CD4-positive, alpha-beta T cell treated with Interleukin-4 for 1 hour (primary cell): ENCODE results near the gene TSHZ2.
"Not testable (repeated sequence)": the region's sequence is repeated elsewhere in the genome, so short reads cannot be mapped to it uniquely, and the experiment has no call there.

Source experiments
- DNase-seq, 2 donors: peaks; one replicate each; pipeline ENCODE4 v3.0.0-alpha.2; 2020 to 2022

TSHZ2 gene

DNA sequence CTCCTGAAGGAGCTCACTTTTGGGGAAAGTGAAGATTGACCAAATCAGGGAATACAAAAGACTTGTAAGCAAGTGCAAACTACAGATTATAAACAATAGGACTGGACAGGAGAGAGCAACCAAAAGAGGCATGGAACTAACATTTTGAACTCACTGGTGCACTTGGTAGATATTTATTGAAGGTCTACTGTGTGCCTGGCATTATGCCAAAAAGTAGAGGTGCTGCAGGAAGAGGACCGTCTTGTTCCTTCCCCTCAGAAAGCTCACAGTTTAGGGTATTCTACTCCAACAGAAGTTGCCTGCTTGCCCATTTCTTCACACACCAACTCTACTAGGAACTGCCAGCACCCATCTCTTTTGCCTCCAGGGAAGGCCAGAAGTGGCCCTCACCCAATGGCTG, 10.0 kb upstream of the TSHZ2 start:
- DNase-seq = no peak

DNA sequence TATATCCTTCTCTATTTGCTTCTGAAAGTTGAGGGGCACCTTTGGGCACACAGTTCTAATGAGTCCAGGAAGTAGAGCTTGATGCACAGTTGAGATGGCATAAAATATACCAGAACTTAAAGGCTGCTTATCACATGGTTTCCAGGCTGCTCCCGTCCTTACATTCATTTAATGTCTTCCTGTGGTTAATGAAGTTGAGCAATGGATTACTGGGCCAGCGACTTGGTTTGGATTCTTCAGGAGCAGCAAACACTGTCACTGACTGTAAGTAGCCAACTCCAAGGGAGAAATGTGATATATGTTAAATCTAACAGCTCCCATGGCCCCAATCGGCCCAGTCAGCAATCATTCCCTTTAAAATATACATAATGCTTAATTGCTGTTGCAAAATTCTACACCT, 9.0 kb upstream of the TSHZ2 start:
- DNase-seq = no peak

DNA sequence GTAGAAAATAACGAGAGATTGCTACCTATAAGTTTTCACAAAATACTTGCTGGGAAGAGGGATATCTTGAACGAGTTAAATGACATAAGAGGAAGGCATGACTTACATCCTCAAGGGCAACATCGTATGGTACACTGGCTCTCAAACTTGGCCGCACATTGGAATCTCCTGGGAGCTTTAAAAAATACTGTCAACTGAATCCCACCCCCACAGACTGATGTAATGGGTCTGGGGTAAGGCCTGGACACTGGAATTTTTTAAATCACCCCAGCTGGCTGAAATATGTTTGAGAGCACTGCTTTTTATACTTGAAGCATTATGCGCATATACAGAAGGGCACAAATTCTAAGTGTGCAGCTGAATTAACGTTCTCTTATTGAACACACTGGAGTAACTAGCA, 8.0 kb upstream of the TSHZ2 start:
- no peak for DNase-seq

DNA sequence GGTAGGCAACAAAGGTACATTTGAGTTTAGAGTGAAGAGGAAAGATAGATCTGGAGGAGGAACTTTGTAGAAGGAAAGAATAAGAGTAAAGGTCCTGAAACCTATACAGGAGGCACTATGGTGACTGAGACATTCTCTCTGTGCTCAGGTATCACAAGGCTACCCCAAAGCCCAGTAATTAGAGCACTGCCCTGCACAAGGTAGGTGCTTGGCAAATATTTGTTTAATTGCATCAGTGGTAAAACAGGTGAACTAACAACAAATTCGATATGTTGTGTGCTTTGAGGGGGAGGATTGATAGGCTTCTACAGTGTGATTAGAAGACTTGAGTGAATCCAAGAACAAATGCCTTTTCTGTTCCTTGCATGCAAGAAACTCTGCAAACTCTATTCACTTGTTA, 6.8 kb upstream of the TSHZ2 start:
- DNase-seq = no peak

DNA sequence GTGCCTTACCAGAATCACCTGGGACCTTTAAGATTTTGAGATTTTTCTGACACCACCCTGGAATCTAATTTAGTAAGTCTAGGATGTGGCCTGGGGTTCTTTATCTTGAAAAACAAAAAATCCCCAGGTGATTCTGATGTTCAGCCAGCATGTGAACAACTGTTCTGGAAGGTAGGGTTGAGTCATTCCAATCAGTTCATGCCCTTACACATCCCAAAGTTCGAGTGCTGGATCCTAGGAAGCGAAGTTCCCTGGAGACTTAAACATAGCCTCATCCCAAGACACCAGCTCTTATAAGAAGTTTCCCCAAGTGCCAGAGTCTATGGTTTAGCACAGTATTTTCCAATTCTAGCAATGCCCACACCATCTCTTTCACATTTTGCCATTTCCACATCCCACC, 6.3 kb upstream of the TSHZ2 start:
- DNase-seq = no peak

DNA sequence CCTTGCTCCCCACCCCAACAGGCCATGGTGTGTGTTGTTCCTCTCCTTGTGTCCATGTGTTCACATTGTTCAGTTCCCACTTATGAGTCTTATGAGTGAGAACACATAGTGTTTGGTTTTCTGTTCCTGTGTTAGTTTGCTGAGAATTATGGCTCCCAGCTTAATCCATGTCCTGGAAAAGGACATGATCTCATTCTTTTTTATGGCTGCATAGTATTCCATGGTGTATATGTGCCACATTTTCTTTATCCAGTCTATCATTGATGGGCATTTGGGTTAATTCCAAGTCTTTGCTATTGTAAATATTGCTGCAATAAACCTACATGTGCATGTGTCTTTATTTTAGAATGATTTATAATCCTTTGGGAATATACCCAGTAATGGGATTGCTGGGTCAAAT, 5.6 kb upstream of the TSHZ2 start:
- not testable (repeated sequence) for DNase-seq

DNA sequence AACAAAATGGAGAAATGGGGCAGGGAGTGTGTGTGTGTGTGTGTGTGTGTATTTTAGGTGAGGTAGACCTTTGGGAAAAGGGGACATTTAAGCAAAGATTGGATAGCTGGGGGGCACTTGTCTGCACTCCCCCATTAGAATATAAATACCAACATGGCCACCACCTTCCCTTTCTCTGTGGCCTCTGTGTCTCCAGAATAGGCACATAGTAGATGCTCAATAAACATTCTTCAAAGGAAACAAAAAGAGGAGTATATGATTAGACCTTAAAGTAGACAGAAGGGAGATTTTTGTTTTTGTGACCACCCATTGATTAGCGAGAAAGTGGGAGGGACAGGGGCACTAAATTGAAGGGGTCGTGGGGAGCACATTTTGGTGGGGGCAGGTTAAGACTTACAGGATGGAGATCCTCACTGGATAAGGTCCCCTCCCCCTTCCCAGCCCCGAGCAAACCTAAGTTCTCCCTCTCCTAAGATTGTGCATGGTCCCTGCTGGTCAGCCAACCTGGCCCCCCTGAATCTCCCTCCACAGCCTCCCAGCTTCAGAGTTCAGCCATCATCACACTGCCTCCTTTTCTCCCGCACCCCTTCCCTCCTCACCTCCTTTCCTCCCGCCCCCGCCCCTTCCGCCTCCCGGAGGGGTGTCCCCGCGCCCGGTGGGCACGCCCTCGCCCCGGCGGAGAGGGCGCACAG, 514 bp upstream of the TSHZ2 start:
- no peak for DNase-seq

DNA sequence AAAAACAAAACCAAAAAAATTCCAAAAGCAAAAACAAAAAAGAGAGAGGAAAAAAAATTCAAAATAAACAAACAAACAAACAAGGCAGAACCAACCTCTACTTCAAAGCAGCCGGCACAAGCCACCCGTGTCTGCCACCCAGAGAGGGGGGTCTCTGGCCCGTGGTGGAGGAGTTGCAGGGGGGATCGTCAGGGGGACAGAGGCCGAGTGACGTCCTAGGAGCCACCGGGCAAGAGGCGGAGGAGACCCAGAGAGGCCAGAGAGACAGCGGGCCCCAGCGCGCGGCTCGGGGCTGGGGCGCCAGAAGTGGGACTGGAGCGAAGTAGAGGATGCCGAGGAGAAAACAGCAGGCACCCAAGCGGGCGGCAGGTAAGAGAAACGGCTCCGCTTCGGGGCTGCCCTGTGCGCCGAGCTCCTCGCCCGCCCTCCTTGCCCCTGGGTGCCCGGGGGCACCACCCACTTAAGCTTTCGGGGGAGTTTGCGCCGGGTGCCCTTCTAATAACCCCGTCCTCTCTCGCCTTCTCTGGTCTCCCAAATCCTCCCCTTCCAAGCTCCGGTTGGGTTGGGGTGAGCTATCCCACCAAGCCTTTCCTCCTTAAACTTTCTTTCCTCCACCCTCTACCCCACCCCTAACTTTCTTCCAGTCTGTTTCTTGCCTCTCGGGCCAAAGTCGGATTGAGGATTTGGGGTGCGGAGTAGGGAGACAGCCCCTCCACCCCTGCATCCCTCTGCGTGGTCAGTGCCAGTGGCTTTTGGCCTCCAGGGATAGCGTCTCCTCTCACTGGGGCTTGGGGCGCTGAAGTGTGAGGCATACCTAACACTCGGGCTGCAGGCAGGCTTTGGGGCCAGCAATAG, 1.0 kb downstream of the TSHZ2 start:
- DNase-seq = peak; percentile 18 to 34

DNA sequence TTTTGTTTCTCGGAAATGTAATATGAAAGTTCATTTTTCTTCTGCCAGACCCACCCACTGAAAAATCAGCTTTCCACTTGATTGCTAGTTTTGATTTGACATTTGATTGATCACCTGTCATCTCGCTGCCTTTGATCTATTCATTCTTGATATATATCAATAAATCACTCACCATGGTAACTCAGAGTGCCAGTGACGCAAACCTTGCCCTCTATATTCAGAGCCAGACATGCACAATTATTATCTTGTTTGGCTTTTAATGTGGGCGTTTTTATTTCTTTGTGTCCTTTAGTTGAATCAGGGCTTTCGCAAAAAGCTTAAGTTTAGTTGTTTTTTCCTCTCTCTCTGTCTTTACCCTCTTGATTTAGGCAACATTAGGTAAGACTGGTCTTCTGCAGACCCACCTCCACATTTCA, 2.0 kb downstream of the TSHZ2 start:
- DNase-seq = peak; percentile 59 to 79

DNA sequence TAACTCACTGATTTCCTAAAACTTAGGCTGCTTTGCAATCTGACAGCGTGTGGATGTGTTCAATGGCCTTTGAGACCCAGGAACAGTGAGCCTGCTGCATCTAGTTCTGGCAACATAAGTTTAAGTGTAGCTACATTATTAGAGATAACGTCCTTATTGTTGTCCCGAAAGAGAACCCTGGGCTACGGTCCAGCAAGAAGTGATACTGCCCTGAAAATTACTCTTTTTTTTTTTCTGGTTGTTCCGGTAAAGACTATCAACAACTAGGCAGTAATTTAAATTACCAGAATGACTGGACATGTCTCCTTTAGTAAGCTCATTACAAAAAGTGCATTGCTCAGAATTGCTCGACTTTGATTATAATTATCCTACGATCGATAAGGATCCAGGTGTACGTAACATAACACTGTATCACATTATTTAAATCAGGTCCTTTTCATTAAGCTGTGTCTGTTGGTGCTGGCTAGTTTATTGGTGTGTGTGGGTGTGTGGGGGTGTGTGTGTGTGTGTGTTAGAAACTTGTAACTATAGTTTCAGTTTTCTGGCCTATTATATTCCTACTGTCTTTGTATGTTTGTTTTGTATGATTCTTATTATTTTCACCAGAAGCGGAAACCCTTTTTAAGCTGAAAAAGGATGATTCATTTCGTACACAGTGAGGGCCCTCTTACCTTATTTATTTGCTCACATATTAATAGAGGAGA, 3.0 kb downstream of the TSHZ2 start:
- peak; percentile 29 to 70 for DNase-seq

DNA sequence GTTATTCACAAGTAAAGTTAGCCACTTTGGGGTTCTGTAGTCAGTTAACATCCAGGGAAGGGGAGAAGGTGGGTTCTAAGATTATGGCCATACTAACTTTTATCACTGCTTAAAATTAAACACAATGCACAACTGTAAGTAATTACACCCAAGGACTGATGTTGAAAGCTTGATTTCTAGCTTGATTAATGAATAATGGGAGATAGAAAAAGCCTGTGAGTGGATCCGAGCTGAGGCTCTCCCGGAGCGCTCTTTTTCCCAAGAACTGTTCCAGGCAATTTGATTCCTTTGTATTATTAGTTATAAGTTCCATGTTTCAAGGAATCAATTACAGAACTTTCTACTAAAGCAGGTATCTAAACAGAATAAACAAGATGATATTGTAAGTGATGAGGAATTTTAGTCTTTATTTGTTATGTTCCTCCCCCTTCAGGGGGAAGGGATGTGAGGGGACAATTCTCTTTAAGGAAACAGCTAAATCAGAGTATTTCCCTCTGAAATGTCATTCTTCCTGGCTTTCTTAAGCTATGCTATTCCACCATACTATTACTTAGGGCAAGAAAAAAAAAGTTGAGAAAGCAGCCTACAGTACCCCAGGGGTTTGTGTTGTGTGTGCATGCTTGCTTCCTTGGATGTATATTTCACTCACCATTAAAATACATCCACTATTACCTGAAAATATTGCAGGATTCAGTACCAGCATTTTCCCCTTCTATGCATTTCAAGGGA, 3.8 kb downstream of the TSHZ2 start:
- DNase-seq = no peak

DNA sequence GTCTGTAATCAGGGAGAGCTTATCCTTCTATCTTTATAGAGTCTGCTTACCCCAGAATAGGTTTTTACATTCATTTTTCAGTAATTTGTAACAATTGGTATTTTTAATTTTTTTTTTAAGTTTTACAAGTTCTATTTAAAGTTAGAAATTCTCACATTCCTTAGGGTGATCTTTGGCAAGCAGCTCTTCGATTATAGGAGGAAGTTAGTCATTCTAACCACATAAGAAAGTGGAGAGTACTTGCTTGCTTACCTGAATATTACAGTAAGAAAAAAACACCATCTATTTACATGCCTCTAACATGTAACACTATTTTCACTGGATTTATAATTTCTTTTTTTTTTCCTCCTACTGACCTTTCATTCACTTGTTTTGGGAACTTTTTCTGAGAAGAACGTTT, 6.7 kb downstream of the TSHZ2 start:
- DNase-seq = peak in 1 of 2 donors; percentile 13

DNA sequence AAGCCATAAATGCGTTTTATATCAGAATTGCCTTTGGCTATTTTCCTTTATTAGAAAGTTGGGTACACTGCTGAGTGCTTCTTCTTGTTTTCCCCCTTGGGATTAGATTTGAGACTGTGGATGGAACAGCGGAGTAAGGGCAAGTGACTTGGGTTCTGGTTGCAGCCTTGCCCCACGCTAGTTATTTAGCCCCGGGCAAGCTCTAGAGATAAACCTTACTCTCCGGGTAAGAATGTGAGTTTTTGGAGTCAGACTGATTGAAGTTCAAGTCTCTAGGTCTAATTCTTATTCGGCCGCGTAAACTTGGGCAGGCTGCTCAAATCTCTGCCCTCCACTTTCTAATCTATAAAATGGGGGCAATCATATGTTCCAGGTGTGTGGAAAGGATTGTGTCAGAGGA, 8.9 kb downstream of the TSHZ2 start:
- DNase-seq = no peak

DNA sequence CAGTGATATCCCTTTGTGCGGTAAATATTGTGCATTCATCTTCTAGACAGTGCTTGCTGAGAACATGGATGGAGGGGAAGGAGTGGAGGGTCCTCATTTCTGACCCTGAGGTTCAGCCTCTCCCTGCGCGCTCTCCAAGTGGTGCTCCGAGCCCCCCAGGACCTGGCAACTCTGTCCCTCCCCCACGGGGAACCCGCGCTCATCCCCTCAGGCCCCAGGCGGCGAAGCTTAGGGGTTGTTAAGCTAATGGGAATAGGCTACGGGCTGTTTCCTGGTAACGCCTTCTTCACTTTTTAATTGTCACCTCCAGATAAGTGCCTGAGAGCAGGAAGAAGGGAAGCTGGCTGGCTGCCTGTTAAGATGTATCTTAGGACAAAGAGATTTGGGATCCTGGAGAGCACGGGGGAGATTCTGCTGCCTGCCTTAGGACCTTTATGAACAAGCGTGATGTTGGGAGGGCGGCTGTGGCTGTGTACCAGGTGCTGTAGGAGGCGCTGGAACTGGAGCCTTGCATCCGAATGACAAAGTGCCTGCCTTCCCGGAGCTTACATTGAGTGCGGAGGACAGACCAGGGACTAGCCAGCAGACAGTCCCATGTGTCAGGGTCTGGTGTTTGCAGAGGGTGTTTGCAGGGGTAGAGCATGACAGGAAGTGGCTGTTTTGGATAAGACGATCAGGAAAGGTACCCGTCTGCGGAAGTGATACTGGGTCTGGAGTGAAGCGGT, 11.7 kb downstream of the TSHZ2 start:
- no peak for DNase-seq

DNA sequence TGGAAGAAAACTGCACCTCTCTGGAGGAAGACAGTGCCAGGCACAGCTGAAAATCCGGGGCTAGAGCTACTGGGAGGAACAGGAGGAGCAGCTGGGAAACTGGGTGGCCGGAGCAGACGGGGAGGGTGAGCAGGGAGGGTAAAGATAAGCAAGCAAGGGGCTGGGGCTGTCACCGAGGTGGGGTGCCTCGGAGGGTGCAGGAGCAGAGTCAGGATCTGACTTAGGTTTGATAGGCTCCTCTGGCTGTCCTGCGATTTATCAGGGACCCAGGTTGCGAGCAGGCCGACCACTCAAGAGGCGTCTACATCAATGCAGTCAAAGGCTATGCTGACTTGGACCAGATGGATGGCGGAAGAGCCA, 12.3 kb downstream of the TSHZ2 start:
- DNase-seq = no peak

DNA sequence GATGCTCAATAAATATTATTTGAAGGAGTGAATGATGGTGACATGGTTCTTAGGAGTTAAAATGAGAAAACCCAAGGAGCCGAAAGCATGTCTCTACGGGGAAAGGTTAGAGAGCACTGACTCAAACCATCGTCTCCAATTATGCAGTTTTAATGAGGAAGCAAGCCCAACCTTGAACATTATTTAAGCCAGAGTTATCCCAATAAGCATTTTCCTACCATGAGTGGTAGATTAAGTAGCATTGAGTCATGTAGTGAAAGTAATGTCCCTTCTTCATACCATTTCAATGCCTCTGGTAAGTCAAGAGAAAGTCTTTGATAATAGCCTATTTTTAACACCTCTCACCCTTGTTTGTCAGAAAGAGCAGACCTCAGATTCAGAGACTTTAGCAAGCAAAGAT, 13.5 kb downstream of the TSHZ2 start:
- no peak for DNase-seq

DNA sequence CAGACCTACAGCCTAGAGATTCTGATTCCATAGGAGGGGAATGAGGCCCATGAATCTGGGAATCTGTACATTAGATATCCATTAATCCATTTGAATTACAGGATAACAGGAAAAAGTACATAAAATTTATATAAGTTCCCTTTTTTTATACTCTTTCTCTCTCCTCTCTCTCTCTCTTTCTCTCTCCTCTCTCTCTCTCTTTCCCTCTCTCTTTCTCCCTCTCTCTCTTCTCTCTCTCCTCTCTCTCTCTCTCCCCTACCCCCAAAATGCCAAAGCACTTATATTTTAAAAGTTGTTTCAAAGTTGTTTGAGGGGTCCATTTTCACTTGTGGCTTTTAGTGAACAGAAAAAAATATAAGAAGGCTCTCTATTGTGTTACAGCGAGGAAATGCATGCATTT, 15.1 kb downstream of the TSHZ2 start:
- no peak for DNase-seq

DNA sequence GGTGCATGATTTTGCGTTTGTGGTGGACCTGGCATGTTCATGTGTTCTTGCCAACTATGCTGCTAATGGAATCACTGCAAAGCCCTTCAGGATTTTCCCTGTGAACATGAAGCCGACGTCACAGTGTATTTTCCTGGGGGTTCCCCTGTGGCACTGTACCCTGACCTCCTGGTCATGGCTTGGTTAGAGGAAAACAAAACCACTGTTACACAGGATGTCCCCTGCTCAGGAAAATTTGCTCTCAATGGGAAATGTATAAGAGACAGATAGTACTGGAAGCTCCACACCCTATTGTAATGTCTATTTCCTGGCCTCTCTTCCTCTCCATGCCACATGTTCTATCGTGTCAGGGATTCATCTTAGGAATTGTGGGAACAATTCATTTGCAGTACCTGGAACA, 19.7 kb downstream of the TSHZ2 start:
- DNase-seq = no peak

DNA sequence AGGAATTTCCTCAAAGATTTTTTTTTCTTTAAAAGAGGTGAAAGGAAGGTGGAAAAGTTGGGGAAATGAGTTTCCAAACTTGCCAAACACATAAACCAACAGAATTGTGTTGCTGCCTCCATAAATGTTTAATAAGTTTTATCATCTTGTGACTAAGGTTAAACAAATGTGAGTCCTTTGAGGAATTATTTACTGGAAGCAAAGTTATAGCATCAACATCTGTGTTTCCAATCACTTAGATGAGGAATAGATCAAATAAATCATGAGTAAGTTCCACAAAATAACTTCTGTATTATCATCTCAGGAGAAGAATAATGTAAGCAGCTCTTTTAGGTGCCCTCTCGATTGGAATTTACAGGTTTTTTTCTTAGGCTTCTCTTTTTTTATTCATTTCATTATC, 20.5 kb downstream of the TSHZ2 start:
- no peak for DNase-seq

DNA sequence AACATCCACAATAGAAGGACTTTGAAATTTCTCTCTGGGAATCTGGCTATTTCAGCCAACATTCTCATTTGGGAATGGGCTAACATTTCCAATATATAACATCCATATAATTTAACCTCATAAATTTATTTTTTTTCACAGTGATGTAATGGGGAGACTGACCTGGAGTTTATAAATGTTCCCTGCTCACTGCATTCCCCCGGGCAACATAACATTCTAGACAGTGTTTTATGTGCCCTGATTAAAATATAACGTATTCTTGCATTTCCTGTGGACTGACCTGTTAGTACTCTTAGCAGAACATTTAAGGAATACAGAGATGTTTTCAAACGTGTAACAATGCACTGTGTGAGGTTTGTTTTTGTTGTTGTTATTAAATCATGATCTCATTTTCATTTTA, 20.9 kb downstream of the TSHZ2 start:
- no peak for DNase-seq

DNA sequence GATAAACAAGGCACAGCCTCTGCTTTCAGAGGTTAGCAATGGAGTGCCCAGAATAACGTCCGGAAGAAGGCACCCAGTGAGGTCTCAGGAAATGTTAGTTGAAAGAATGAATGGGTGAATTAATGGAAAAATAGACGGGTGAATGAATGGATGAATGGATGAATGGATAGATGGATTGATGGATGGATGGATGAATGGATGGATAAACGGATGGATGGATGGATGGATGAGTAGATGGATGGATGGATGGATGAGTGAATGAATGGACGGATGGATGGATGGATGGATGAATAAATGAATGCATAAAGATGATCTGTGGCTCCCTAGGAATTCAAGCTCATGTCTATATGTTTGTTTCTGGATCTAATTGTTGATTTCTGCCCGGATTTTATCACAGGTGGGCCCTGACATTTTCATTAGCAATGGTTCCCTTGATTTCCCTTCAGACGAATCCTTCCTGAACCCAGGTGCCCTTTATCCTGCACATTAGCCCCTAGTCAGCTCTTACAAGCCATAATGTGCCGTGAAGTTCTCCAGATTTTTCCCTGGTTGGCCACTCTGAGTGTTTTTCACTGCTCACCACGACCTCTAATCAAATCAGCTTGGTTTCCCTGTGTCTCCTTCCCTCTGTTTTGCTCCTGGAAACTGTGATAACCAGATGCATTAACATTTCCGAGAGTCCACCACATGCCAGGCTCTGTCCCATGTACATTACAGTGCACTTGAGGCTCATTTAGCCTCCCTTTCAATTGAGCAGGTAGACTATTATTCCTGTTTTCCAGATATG, 22.2 kb downstream of the TSHZ2 start:
- DNase-seq = no peak

DNA sequence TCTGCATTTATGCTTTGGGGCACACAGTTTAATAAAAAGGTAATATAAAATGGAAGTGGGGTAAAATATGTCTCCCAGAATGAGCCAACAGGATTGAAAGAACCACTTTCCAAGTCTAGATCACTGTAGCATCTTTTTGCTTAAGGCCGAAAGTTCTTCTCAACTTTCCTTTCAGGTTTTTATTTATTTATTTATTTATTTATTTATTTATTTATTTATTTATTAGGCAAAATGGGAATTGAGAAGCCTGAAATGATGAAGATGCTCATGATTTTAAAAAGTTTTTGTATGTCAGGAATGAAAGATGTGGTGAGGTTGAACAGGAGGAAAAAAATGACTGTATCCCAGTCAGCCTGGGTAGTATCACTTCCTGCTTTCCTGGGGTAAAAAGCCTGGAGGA, 24.0 kb downstream of the TSHZ2 start:
- no peak for DNase-seq
